Measurements from ENCODE around the gene TCF12. TPM values are rescaled to one million over a fixed set of nuclear protein-coding genes. Genes with fewer than 3 reads are reported as not detected.

TCF12 gene
- total and polyA plus RNA-seq, 2 of the 8 experiments (the other 6 are each of a cell fraction or from before 2014, with no cell fraction given) = 85.8 to 101 TPM

DNA sequence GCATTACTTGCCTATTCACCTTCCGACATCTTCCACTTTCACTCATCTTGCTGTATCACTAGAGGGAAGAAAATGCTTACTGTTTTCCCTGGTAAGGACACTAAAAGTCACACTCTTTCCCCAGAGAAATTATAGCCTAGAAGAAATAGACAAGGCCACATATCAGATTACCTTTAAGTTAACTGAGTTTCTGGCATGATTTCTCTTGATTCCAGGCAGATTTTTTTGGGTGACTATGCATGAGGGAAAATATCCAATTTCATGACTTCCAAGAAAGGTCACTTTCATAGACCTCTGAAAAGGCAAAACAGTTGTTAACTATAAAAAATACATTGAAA, 30.3 kb downstream of the TCF12 start:
- Histone ChIP-seq H3K4me2 (ENCODE audit: insufficient read depth in 1 of 2, low read depth in 2 of 2, low read length in 2 of 2) (no peak overlapping the region), H3K4me3 (ENCODE audit: extremely low read depth in 1 of 4, insufficient read depth in 2 of 4, low read depth in 3 of 4, low read length in 4 of 4) (no peak overlapping the region), H2BK12ac (ENCODE audit: low read depth, low read length) (no peak overlapping the region), H3K56ac (replicated peaks; ENCODE audit: insufficient read length, low read depth, low read length) (no peak overlapping the region), H3K23ac (ENCODE audit: insufficient read length) (no peak overlapping the region), H2AFZ (ENCODE audit: low read length) (no peak overlapping the region), H2AK5ac (ENCODE audit: low read depth, low read length) (no peak overlapping the region), H3K27me3 (replicated peaks in 1 of 4; ENCODE audit: control insufficient read depth in 3 of 4, extremely low read depth in 1 of 4, insufficient read depth in 3 of 4, low read length in 3 of 4) (no peaks in the 10 kb centered on the region), H3K14ac (ENCODE audit: insufficient read length) (no peak overlapping the region), H4K8ac (ENCODE audit: extremely low read depth, insufficient read depth, low read length) (no peak overlapping the region), H2BK15ac (ENCODE audit: low read length) (no peak overlapping the region), H3K27ac (ENCODE audit: low read depth, low read length) (no peak overlapping the region), H4K91ac (replicated peaks; ENCODE audit: insufficient read length, low read length) (no peak overlapping the region), H3K9me3 (ENCODE audit: insufficient read depth in 2 of 2, low read depth in 1 of 2, low read length in 1 of 2) (no peaks in the 10 kb centered on the region; a peak in 1 of 4 replicates), H3K4ac (replicated peaks; ENCODE audit: insufficient read length, low read depth, low read length) (no peak overlapping the region), H3K79me1 (ENCODE audit: low read depth, low read length) (no peaks in the 10 kb centered on the region), H2BK20ac (ENCODE audit: low read length) (no peak overlapping the region), H2BK120ac (replicated peaks; ENCODE audit: low read depth, low read length) (no peak overlapping the region), H2BK5ac (ENCODE audit: low read depth, low read length) (no peak overlapping the region), H4K20me1 (replicated peaks in 1 of 2; ENCODE audit: control insufficient read depth in 1 of 2, insufficient read depth in 2 of 2, low read length in 2 of 2) (peaks cover 3 to 6% of the 10 kb centered on the region in 2 experiments), H4K5ac (ENCODE audit: insufficient read length, low read depth, low read length) (no peak overlapping the region), H3K9ac (replicated peaks in 1 of 4; ENCODE audit: extremely low read depth in 1 of 4, low read depth in 3 of 4, low read length in 3 of 4) (no peak overlapping the region), H3K23me2 (ENCODE audit: low read depth, low read length) (no peaks in the 10 kb centered on the region), H3K36me3 (ENCODE audit: control insufficient read depth in 2 of 4, insufficient read depth in 4 of 4, low read length in 3 of 4) (peaks cover 0 to 5% (median 0%) of the 10 kb centered on the region in 4 experiments; a peak in 1 of 8 replicates), H3K4me1 (replicated peaks in 1 of 4; ENCODE audit: control insufficient read depth in 3 of 4, insufficient read depth in 4 of 4, low read length in 3 of 4) (no peaks in the 10 kb centered on the region; a peak in 1 of 7 replicates), H3K79me2 (ENCODE audit: control insufficient read depth in 1 of 2, insufficient read depth in 2 of 2, low read length in 2 of 2) (peaks cover 0 to 100% of the 10 kb centered on the region in 2 experiments; a peak in 3 of 4 replicates), H3K18ac (ENCODE audit: extremely low read depth, low read length) (no peak overlapping the region)
- POLR2A ChIA-PET (ENCODE audit: partially characterized antibody) = no interaction called here
- CTCF ChIA-PET (ENCODE audit: partially characterized antibody) = interaction anchor here (1.4 kb wide), 1 partner anchor 18 kb away, joined by 4 read pairs; no protein-coding TSS in a partner anchor
- DNase-seq (ENCODE audit: low read depth in 1 of 2, low spot score in 2 of 2) (no peak), FAIRE-seq (no peak)
- 84% methylated on average over 1 of the region's 1 CpG; no CpG with 5 or more reads in 1 of the 2 experiments for WGBS, 2 experiments (ENCODE audit: extremely low coverage in 1 of 2, insufficient coverage in 1 of 2, insufficient read length in 1 of 2, insufficient replicate concordance in 2 of 2, low coverage in 1 of 2, low lambda C conversion rate in 2 of 2, missing lambda C conversion rate in 1 of 2)
- TF ChIP-seq RAD21 (IDR thresholded peaks at IDR 0.05 in 1 of 2, conservative IDR thresholded peaks at IDR 0.05 in 1 of 2; ENCODE audit: low read depth in 2 of 2, low read length in 2 of 2) = no peak
- no peak for TF ChIP-seq SIX5 (IDR thresholded peaks at IDR 0.05; ENCODE audit: low read depth, low read length)
- TF ChIP-seq SUZ12 (IDR thresholded peaks at IDR 0.05; ENCODE audit: low read length) = no peak
- TF ChIP-seq NRF1 (IDR thresholded peaks at IDR 0.05; ENCODE audit: low read depth, low read length) = no peak
- TF ChIP-seq POLR2AphosphoS5 (IDR thresholded peaks at IDR 0.05; ENCODE audit: low read depth, low read length) = no peak
- no peak for TF ChIP-seq CEBPB (IDR thresholded peaks at IDR 0.05; ENCODE audit: low read depth, low read length)
- TF ChIP-seq POU5F1 (IDR thresholded peaks at IDR 0.05; ENCODE audit: low read depth, low read length) = no peak
- TF ChIP-seq BCL11A (IDR thresholded peaks at IDR 0.05; ENCODE audit: low read depth in 2 of 2, low read length in 2 of 2) = no peak
- TF ChIP-seq BACH1 (IDR thresholded peaks at IDR 0.05; ENCODE audit: low read length) = no peak
- TF ChIP-seq, protein P1, sequence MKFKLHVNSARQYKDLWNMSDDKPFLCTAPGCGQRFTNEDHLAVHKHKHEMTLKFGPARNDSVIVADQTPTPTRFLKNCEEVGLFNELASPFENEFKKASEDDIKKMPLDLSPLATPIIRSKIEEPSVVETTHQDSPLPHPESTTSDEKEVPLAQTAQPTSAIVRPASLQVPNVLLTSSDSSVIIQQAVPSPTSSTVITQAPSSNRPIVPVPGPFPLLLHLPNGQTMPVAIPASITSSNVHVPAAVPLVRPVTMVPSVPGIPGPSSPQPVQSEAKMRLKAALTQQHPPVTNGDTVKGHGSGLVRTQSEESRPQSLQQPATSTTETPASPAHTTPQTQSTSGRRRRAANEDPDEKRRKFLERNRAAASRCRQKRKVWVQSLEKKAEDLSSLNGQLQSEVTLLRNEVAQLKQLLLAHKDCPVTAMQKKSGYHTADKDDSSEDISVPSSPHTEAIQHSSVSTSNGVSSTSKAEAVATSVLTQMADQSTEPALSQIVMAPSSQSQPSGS (IDR thresholded peaks at IDR 0.05; ENCODE audit: low read length) = no peak
- no peak for TF ChIP-seq SIN3A (conservative IDR thresholded peaks at IDR 0.05 in 1 of 2, IDR thresholded peaks at IDR 0.05 in 1 of 2; ENCODE audit: low read depth in 1 of 2, low read length in 2 of 2)
- TF ChIP-seq PHF8 (conservative IDR thresholded peaks at IDR 0.05; ENCODE audit: low read depth, low read length) = no peak
- TF ChIP-seq TCF12 (IDR thresholded peaks at IDR 0.05; ENCODE audit: low read depth, low read length) = no peak
